ENCODE results near the gene CCNB1IP1. TPM values are rescaled to one million over a fixed set of nuclear protein-coding genes. Genes with fewer than 3 reads are reported as not detected.

The CCNB1IP1 gene
- total RNA-seq, 1 experiment from 2014 or later: 151 TPM

GRCh38 chr14:20345366-20345765 lies 12.3 kb upstream of the CCNB1IP1 start (continued):
- no peak for TF ChIP-seq AR (CRISPR knock-in tag; IDR thresholded peaks at IDR 0.05)
- no peak for TF ChIP-seq MYBL2 (CRISPR knock-in tag; IDR thresholded peaks at IDR 0.05)

GRCh38 chr14:20343862-20344220 lies 10.8 kb upstream of the CCNB1IP1 start:
- ChIA-PET POLR2A (interaction anchor here (0.7 to 2.9 kb wide), 20 partner anchors 9 to 1183 kb away, joined by 3 to 46 read pairs (median 8); partner anchors contain the start of genes APEX1, CCNB1IP1, OSGEP and PIP4P1), CTCF (interaction anchor here (0.6 to 2.4 kb wide), 12 partner anchors 11 to 1448 kb away, joined by 3 to 21 read pairs (median 9); partner anchors contain the start of genes APEX1, CCNB1IP1, OSGEP and PIP4P1)
- DNase-seq (ENCODE audit: low spot score): no peak
- ATAC-seq: no peak
- Mint-ChIP-seq H3K27me3 (ENCODE audit: low read depth) (no peaks in the 10 kb centered on the region), H3K36me3 (peaks cover 28% of the 10 kb centered on the region), H3K27ac (peak overlapping the region; percentile 98), H3K9me3 (no peaks in the 10 kb centered on the region), H3K4me3 (peak overlapping the region; percentile 91), H3K4me1 (peaks cover 8% of the 10 kb centered on the region)
- TF ChIP-seq ZNF423 (CRISPR knock-in tag; IDR thresholded peaks at IDR 0.05) (no peak), CREB1 (CRISPR knock-in tag; IDR thresholded peaks at IDR 0.05) (no peak), TCF7 (CRISPR knock-in tag; IDR thresholded peaks at IDR 0.05; ENCODE audit: low read depth) (no peak), AR (CRISPR knock-in tag; IDR thresholded peaks at IDR 0.05) (no peak), TEAD4 (CRISPR knock-in tag; IDR thresholded peaks at IDR 0.05) (no peak)

- POLR2A ChIA-PET: interaction anchor here (0.7 to 2.9 kb wide), 30 partner anchors 9 to 1426 kb away, joined by 3 to 46 read pairs (median 6); partner anchors contain the start of genes APEX1, ARHGEF40, CCNB1IP1 and OSGEP
- H3K9me3 Mint-ChIP-seq: no peaks in the 10 kb centered on the region
- H3K4me1 Mint-ChIP-seq: peaks cover 8% of the 10 kb centered on the region
- H3K27me3 Mint-ChIP-seq (ENCODE audit: low read depth): no peaks in the 10 kb centered on the region
- ATAC-seq: peak; percentile 97
- H3K4me3 Mint-ChIP-seq: peak within 1 kb of the TSS; percentile 91
- peak within 1 kb of the TSS; percentile 98 for H3K27ac Mint-ChIP-seq
- CTCF ChIA-PET: interaction anchor here (0.6 to 2.4 kb wide), 17 partner anchors 9 to 1517 kb away, joined by 3 to 21 read pairs (median 7); partner anchors contain the start of genes APEX1, CCNB1IP1, OSGEP and PIP4P1
- DNase-seq (ENCODE audit: low spot score): peak; percentile 99
- H3K36me3 Mint-ChIP-seq: peaks cover 26% of the 10 kb centered on the region
- TF ChIP-seq E2F1 (CRISPR knock-in tag; IDR thresholded peaks at IDR 0.05) (peak; percentile 37; the same call in 1 of the 2 replicates), SP1 (CRISPR knock-in tag; conservative IDR thresholded peaks at IDR 0.05) (peak; percentile 62), ZNF317 (CRISPR knock-in tag; IDR thresholded peaks at IDR 0.05; ENCODE audit: borderline replicate concordance, low read depth) (no peak), NFYB (CRISPR knock-in tag; conservative IDR thresholded peaks at IDR 0.05; ENCODE audit: low read depth) (no peak), ZNF512 (CRISPR knock-in tag; IDR thresholded peaks at IDR 0.05; ENCODE audit: borderline replicate concordance) (no peak), ESRRA (CRISPR knock-in tag; IDR thresholded peaks at IDR 0.05; ENCODE audit: borderline replicate concordance) (no peak), GTF2I (CRISPR knock-in tag; conservative IDR thresholded peaks at IDR 0.05) (no peak), GRHL2 (CRISPR knock-in tag; IDR thresholded peaks at IDR 0.05; ENCODE audit: insufficient replicate concordance, severe bottlenecking) (no peak), GABPB1 (CRISPR knock-in tag; IDR thresholded peaks at IDR 0.05) (peak; percentile 62), FOXK1 (CRISPR knock-in tag; IDR thresholded peaks at IDR 0.05) (peak; percentile 88), ZBTB21 (CRISPR knock-in tag; IDR thresholded peaks at IDR 0.05; ENCODE audit: borderline replicate concordance) (peak; percentile 90), CTCF (IDR thresholded peaks at IDR 0.05) (no peak), ZNF671 (CRISPR knock-in tag; IDR thresholded peaks at IDR 0.05) (peak; percentile 89; the same call in 1 of the 2 replicates), ZMAT4 (CRISPR knock-in tag; IDR thresholded peaks at IDR 0.05) (no peak), CREM (CRISPR knock-in tag; IDR thresholded peaks at IDR 0.05) (peak; percentile 95)
These were observed 10.2 kb upstream of the CCNB1IP1 start, which contains the start of gene PARP2 for GRCh38 chr14:20343092-20343861. TSS of gene PARP2 (plus strand) at chr14:20343635. CDS start at chr14:20343642, 7 bp downstream.
